GM20000 (cell line): ENCODE data around the gene BMP2K.
"Not testable (repeated sequence)": the region's sequence is repeated elsewhere in the genome, so short reads cannot be mapped to it uniquely, and the experiment has no call there.

Experiments used
- DNase-seq: peaks from one replicate; pipeline ENCODE4 v3.0.0; 2012; ENCODE audit warnings: low spot score
- TF ChIP-seq, protein P1 (sequence below): IDR thresholded peaks from 2 replicates; pipeline ENCODE4 v1.5.1; 2012; ENCODE audit warnings: mild to moderate bottlenecking, control low read depth; ENCODE audit errors: extremely low read depth, missing control alignments

Gene BMP2K

DNA sequence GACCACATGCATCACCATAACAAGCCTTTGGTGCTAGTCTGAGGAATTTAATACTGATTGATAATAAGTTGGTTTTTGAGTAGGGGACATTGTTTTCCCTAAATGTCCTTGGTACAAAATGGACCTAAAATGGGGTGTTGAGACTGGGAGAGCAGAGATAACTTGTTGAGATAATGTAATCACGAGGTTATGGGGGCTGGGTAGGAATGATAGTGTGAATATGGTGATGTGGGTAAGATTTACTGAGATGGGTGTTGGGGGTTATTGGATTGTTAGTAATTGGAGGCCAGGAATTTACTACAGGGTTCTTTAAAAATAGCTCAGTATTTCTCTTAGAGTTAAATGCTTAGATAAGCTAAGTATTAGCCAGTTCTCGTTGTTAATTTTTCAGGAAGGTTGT lies 3.9 kb downstream of the BMP2K start:
- DNase-seq, result no peak
- TF ChIP-seq, protein P1, sequence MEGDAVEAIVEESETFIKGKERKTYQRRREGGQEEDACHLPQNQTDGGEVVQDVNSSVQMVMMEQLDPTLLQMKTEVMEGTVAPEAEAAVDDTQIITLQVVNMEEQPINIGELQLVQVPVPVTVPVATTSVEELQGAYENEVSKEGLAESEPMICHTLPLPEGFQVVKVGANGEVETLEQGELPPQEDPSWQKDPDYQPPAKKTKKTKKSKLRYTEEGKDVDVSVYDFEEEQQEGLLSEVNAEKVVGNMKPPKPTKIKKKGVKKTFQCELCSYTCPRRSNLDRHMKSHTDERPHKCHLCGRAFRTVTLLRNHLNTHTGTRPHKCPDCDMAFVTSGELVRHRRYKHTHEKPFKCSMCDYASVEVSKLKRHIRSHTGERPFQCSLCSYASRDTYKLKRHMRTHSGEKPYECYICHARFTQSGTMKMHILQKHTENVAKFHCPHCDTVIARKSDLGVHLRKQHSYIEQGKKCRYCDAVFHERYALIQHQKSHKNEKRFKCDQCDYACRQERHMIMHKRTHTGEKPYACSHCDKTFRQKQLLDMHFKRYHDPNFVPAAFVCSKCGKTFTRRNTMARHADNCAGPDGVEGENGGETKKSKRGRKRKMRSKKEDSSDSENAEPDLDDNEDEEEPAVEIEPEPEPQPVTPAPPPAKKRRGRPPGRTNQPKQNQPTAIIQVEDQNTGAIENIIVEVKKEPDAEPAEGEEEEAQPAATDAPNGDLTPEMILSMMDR, result no peak

DNA sequence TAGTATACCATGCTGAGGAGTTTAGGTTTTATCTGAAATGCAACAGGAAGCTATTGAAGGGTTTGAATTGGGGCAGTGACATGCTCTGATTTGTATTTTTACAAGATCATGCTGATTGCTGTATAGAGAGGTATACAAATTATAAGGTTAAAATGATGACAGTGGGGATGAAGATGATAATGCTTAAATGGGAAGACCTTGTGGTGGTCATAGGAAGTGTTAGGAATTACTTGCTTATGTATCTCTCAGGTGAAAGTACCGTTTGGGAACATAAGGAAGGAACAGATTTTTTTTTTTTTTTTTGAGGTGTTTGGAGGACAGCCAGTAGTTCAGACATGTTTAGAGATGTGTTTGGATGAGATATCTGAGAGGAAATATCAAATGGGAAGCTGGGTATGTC lies 5.0 kb downstream of the BMP2K start:
- no peak for DNase-seq
- TF ChIP-seq, protein P1, result no peak

DNA sequence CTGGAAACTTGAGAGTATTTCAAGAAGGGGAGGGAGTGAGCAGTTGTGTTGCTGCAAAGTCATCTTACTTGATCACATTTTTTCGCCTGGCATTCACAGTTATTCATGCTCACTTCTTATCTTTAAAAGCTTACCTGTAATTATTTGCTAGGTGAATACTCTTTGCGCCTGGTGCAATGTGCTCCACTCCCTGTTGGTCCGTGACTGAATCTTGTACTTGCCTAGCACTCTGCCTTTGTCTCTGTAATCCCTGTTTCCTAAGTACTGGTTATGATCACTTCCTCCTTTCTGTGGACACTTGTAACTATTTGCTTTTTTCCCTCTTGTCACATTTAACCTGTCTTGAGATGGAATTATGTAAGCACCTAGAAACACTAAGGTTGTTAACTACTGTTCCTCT lies 5.8 kb downstream of the BMP2K start:
- no peak for DNase-seq
- TF ChIP-seq, protein P1, result no peak

DNA sequence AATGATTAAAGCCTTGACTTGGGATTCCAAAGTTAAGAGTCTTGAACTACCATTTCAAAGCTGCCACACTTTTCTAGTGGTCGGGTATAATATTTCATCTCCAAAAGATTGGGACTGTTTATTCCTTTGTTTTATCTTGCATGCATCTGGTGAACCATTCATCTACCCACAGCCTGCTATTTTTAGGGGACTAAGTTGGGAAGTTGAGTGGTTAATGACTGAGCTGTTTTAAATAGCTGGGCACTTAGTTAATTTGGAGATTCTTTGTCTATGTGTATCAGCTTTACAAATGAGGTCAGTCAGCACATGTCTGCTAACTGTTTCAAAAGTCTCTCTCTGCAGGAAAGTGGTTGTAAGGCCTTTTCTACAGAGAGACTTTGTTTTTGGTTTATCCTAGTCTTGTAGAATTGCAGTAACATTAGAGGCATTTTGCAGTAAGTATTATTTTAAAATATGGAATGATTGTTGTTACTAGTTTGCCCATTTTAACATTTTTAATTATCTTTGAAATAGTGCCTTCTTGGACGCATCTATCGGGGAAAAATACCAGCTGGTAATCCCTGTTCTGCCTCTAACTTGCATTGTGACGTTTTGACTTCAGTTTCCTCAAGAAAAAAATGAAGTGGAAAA lies 8.2 kb downstream of the BMP2K start:
- DNase-seq, result no peak
- TF ChIP-seq, protein P1, result no peak

DNA sequence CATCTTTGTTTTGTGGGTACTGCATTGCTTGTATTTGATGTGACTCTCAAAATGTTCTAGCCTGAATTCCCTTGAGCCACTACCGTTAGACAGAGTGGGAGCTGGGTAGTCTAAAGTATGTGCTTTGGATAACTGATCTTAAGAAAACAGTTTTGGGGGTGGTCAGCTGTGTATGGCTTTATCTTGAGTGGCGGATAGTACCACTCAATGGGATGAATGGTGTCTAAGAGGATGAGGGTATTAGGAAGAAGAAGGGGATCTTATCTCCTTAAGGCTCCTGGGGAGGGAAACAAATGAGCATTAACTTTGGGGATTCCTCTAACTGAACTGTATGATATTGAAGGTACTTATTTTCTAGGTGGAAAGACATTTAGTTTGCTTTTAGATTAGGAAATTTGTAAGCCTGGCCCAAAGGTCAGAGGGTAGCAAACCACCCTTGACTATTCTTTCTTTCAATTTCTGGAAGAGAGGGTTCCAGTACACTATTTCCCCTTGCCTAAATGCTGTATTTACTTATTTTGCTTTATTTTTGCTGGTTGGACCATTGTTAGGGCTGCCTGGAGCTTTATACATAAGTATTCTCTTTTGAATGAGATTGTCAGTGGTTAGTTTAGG lies 11.3 kb downstream of the BMP2K start:
- DNase-seq, result no peak
- TF ChIP-seq, protein P1, result no peak

DNA sequence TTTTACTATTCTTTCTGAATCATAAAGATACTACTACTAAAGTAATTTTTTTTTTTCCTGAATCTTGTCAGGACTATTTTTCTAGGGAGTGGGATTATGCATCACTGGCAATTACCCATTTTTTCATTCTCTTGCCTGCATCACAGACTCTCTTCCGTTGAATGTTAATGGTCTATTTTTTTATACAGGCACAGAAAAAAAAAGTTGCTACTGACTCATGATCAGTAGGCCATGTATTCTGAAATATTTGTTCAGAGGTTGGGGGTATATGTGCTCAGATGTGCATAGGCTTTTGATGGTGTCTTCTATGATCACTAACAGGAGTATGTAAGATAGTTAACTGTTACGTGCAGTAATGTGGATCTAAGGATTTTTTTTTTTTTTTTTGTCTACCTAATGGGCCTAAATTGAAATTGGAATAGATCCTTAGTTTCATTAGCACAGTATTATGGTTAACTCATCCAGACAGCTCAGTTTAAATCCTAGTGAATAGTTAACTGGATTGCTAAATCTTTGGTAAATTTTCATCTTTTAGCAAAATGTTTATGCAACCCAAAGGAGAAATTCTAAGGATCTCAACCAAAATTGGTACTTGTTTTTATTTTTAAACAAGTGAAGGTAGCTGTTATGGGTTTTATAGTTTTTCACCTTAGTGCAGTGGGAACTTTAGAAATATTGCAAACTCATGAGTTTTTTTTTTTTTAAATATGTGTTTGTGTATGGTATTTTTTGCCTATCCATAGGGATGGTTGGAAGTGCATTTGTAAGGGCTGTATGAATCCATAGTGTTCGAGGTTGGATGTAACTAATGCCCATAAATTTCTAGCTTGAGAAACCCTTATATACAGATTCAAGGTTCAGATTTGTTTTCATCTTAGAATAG lies 12.1 kb downstream of the BMP2K start:
- DNase-seq, result no peak
- TF ChIP-seq, protein P1, result no peak

DNA sequence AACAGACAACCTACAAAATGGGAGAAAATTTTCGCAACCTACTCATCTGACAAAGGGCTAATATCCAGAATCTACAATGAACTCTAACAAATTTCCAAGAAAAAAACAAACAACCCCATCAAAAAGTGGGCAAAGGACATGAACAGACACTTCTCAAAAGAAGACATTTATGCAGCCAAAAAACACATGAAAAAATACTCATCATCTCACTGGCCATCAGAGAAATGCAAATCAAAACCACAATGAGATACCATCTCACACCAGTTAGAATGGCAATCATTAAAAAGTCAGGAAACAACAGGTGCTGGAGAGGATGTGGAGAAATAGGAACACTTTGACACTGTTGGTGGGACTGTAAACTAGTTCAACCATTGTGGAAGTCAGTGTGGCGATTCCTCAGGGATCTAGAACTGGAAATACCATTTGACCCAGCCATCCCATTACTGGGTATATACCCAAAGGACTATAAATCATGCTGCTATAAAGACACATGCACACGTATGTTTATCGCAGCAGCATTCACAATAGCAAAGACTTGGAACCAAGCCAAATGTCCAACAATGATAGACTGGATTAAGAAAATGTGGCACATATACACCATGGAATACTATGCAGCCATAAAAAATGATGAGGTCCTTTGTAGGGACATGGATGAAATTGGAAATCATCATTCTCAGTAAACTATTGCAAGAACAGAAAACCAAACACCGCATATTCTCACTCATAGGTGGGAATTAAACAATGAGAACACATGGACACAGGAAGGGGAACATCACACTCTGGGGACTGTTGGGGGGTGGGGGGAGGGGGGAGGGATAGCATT lies 19.7 kb downstream of the BMP2K start:
- DNase-seq, result not testable (repeated sequence)
